Endothelial cell (in vitro differentiated cells): Measurements from ENCODE around the gene MYOZ1. TPM values are rescaled to one million over a fixed set of nuclear protein-coding genes. Genes with fewer than 3 reads are reported as not detected.

Source experiments
- DNase-seq: peaks from one replicate; pipeline ENCODE4 v3.0.0; 2021; ENCODE audit warnings: low spot score
- H3K27ac Mint-ChIP-seq: one replicate; pipeline ENCODE4 v1.8.0; 2021; ENCODE audit warnings: mixed read lengths, inconsistent platforms; ENCODE audit not compliant: unreplicated experiment
- H3K27me3 Mint-ChIP-seq: one replicate; pipeline ENCODE4 v1.8.0; 2021; ENCODE audit warnings: mild to moderate bottlenecking, moderate library complexity, mixed read lengths, inconsistent platforms; ENCODE audit not compliant: unreplicated experiment
- H3K36me3 Mint-ChIP-seq: one replicate; pipeline ENCODE4 v1.8.0; 2021; ENCODE audit warnings: mild to moderate bottlenecking, low read depth, mixed read lengths, inconsistent platforms; ENCODE audit not compliant: unreplicated experiment
- H3K4me1 Mint-ChIP-seq: one replicate; pipeline ENCODE4 v1.8.0; 2021; ENCODE audit warnings: mild to moderate bottlenecking, mixed read lengths, inconsistent platforms; ENCODE audit not compliant: unreplicated experiment
- H3K4me3 Mint-ChIP-seq: one replicate; pipeline ENCODE4 v1.8.0; 2021; ENCODE audit warnings: mild to moderate bottlenecking, mixed read lengths, inconsistent platforms; ENCODE audit not compliant: unreplicated experiment
- H3K9me3 Mint-ChIP-seq: one replicate; pipeline ENCODE4 v1.8.0; 2021; ENCODE audit warnings: mixed read lengths, inconsistent platforms; ENCODE audit not compliant: unreplicated experiment
- total RNA-seq: library from RNA; stranded (reverse); fragmentation: NEBNext Ultra II Directional; extraction: Animal tissue kit (Norgen Biotek cat#: 25700); gene quantifications from one replicate; pipeline ENCODE4 v1.2.1, GENCODE V29; 2021; ENCODE audit not compliant: unreplicated experiment
- TF ChIP-seq, protein P1 (sequence below): fragments of 200-600 bp; sonication (generic); IDR thresholded peaks from one replicate; pipeline ENCODE4 v1.5.0; 2021; ENCODE audit warnings: antibody characterized with exemption; ENCODE audit not compliant: unreplicated experiment

The MYOZ1 gene
- total RNA-seq, 1 donor from 2014 or later, result 4.0 TPM

DNA sequence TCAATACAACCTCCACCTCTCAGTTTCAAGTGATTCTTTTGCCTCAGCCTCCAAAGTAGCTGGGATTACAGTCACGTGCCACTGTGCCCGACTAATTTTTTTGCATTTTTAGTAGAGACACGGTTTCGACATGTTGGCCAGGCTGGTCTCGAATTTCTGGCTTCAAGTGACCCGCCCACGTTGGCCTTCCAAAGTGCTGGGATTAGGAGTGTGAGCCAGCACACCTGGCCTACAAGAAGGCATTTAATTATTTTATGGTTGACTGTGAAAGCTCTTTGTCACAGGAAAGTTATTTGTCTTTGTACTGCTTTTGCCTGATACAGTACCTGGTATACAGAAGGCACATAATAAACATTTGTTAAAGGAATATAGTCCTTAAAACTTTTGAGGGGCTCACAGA, 12.9 kb downstream of the MYOZ1 start:
- peak overlapping the region; percentile 56 for H3K4me3 Mint-ChIP-seq
- no peaks in the 10 kb centered on the region for H3K36me3 Mint-ChIP-seq
- peaks cover 9% of the 10 kb centered on the region for H3K27me3 Mint-ChIP-seq

DNA sequence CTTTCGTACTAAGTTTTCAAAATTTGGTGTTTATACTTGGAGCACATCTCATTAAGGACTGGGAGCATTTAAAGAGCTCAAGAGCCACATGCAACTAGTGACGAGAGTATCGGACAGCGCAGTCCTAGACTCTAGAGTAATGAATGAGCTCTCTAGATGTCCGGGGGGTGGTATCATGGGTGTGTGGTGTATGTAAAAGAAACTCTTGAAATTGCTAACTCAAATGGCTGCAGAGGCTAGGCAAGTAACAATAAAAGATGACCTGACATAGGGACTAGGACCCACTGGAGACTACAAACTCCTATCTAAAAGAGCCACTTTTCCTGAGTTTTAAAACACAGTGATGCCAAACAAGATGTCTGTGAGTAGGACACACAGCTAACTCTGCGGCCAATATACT, 14.0 kb downstream of the MYOZ1 start:
- peaks cover 9% of the 10 kb centered on the region for H3K27me3 Mint-ChIP-seq
- TF ChIP-seq, protein P1, sequence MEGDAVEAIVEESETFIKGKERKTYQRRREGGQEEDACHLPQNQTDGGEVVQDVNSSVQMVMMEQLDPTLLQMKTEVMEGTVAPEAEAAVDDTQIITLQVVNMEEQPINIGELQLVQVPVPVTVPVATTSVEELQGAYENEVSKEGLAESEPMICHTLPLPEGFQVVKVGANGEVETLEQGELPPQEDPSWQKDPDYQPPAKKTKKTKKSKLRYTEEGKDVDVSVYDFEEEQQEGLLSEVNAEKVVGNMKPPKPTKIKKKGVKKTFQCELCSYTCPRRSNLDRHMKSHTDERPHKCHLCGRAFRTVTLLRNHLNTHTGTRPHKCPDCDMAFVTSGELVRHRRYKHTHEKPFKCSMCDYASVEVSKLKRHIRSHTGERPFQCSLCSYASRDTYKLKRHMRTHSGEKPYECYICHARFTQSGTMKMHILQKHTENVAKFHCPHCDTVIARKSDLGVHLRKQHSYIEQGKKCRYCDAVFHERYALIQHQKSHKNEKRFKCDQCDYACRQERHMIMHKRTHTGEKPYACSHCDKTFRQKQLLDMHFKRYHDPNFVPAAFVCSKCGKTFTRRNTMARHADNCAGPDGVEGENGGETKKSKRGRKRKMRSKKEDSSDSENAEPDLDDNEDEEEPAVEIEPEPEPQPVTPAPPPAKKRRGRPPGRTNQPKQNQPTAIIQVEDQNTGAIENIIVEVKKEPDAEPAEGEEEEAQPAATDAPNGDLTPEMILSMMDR, result no peak
- no peaks in the 10 kb centered on the region for H3K9me3 Mint-ChIP-seq
- H3K4me1 Mint-ChIP-seq, result peaks cover 8% of the 10 kb centered on the region
- no peak overlapping the region for H3K27ac Mint-ChIP-seq
- no peak overlapping the region for H3K4me3 Mint-ChIP-seq
- DNase-seq, result no peak
- no peaks in the 10 kb centered on the region for H3K36me3 Mint-ChIP-seq

More for the DNA sequence above, 12.9 kb downstream of the MYOZ1 start:
- peaks cover 8% of the 10 kb centered on the region for H3K4me1 Mint-ChIP-seq
- H3K27ac Mint-ChIP-seq, result no peak overlapping the region
- no peak for DNase-seq
- no peaks in the 10 kb centered on the region for H3K9me3 Mint-ChIP-seq
- TF ChIP-seq, protein P1, result no peak

DNA sequence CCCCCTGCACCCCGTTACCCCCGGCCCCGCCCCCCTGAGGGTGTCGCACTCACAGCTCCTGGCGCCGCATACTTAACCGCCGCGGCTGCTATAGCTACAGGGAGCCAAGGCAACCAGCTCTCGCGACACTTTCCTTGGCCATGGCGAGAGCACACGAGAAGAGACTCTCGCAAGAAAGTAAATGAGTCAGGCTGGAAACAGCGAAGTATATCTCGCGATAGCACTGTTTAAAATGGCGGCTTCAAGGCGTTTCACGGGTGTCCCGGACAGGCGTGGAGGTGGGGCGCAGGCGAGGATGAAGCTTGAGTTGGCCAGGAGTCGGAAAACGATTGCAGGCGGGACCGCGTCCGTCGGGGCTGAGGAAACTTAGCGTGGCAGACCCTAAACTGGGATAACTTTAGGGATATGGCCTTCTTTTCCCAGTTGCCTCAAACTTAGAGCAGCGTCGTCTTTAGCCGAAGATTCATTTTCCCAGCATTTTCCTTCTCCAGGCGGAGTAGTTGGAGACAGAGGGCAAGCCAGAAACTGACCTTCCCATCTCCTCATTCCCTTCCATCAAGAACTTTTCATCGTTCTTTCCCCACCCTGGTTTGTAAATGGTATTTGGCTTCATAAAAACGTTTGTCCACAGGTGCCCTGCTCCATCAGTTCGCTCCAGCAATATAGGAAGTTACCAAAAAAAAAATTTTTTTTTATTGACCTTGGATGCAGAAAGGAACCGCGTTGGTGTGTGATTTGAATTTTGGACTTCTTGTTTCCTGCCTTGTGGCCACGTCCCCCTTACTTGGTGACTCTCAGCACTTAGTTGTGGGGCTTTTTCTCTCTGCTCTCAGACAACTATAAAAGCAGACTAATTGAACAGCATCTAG, 15.2 kb downstream of the MYOZ1 start:
- peaks cover 9% of the 10 kb centered on the region for H3K27me3 Mint-ChIP-seq
- H3K4me1 Mint-ChIP-seq, result peaks cover 8% of the 10 kb centered on the region
- H3K36me3 Mint-ChIP-seq, result no peaks in the 10 kb centered on the region
- DNase-seq, result peak; percentile 86
- H3K4me3 Mint-ChIP-seq, result peak overlapping the region; percentile 99
- TF ChIP-seq, protein P1, result no peak
- H3K27ac Mint-ChIP-seq, result peak overlapping the region; percentile 98
- H3K9me3 Mint-ChIP-seq, result no peaks in the 10 kb centered on the region

DNA sequence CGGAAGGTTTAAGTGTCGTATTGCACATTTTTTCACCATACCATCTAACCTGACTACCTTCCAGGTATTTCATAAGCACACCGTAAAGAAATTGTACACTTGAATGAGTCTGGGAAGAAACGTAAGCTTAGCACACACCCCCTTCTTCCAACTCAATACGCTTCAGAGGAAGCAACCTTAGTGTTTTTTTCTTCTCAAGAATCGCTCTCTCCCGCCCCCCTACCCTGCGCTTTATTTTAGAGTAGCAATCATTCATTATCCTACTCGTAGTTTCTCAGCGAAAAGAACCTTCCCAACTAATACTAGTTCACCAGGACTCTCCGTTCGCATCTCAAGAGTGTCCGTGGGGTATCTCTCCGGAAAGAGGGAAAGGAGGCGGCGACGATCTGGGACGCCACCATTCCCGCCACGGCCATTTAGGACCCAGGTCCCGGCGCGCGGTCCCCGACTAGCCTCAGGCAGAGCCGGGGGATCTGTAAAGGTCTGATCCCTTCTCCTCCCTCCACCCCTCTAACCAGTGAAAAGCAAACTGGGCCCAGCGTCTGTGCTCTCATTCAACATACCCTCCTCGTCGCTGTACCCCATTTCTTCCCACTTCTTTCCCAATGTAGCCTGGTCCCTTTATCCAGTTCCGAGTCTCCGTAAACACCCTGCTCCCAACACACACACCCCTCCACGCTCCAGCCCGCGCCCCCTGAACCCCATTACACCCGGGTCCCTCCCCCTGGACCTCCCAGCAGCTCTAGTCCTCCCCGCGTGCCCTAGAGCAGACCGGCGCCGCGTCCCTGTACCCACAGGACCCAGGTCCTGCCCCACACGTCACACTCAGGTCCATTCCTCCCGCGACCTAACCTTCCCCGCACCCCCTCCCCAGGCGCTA, 16.0 kb downstream of the MYOZ1 start:
- Mint-ChIP-seq H3K4me1 (peaks cover 8% of the 10 kb centered on the region), H3K27ac (peak overlapping the region; percentile 91), H3K27me3 (peaks cover 9% of the 10 kb centered on the region), H3K4me3 (peak overlapping the region; percentile 99), H3K9me3 (no peaks in the 10 kb centered on the region), H3K36me3 (no peaks in the 10 kb centered on the region)
- peak; percentile 20 for DNase-seq
- TF ChIP-seq, protein P1, result no peak
